HepG2 (cell line): Measurements from ENCODE around the gene KLF11. TPM values are rescaled to one million over a fixed set of nuclear protein-coding genes. Genes with fewer than 3 reads are reported as not detected.

Experiments used
- ATAC-seq: fragments of 200-7000 bp; cut with Tn5 transposase; 3 replicates; pipeline ENCODE4 v1.9.1; 2020; ENCODE audit warnings: mild to moderate bottlenecking, moderate library complexity
- BruUV-seq: library from RNA; stranded (reverse); fragments of 400-500 nt; replicated peaks from 2 replicates; lab custom pipeline; 2021; lab: Mats Ljungman, UMichigan
- CTCF ChIA-PET: fragments of 300-600 bp; formaldehyde crosslinking; extraction: SDS; loops from one replicate; lab custom pipeline; 2021; ENCODE audit warnings: low total read pairs, inconsistent platforms, low intra/inter-chr PET ratio; lab: Yijun Ruan, JAX
- POLR2A ChIA-PET: fragments of 350-600 bp; sonication (Branson Sonifier 250); formaldehyde crosslinking; loops from one replicate; lab custom pipeline; 2020; ENCODE audit warnings: antibody characterized with exemption, inconsistent platforms; lab: Yijun Ruan, JAX
- DNase-seq: peaks from one replicate; pipeline ENCODE4 v3.0.0-alpha.2; 2015; ENCODE audit warnings: low spot score
- FAIRE-seq: peaks from 3 replicates; lab custom pipeline; 2011; peaks lifted over from hg19 to GRCh38; lab: Jason Lieb, UNC
- H2AFZ ChIP-seq: one replicate; pipeline ENCODE4 v1.6.1; 2011; ENCODE audit warnings: low read length, inconsistent platforms
- H3K27ac ChIP-seq: fragments of 300-600 bp; 3 replicates; pipeline ENCODE4 v1.8.0; 2011; ENCODE audit warnings: mixed run types, mild to moderate bottlenecking, mixed read lengths, low read length, inconsistent platforms; ENCODE audit not compliant: insufficient read depth; ENCODE audit errors: extremely low read length
- H3K27me3 ChIP-seq, 2 experiments: fragments of 200-600 bp in 1 of 2; 2 replicates in 1 of 2; 3 replicates in 1 of 2; pipeline versions ENCODE4 v1.6.0 to v1.8.0; 2011; ENCODE audit warnings: low read length in 2 of 2, mild to moderate bottlenecking in 2 of 2, moderate library complexity in 2 of 2, inconsistent platforms in 1 of 2; ENCODE audit not compliant: insufficient read depth in 2 of 2, control insufficient read depth in 1 of 2
- H3K36me3 ChIP-seq, 2 experiments: fragments of 200-600 bp in 1 of 2; replicated peaks in 1 of 2; 2 replicates in 1 of 2; 3 replicates in 1 of 2; pipeline versions ENCODE4 v1.5.1 to v1.8.0; 2011; ENCODE audit warnings: low read length in 2 of 2, inconsistent platforms in 1 of 2; ENCODE audit not compliant: insufficient read depth in 2 of 2, control insufficient read depth in 1 of 2
- H3K4me1 ChIP-seq: 2 replicates; pipeline ENCODE4 v1.5.1; 2012; ENCODE audit warnings: low read length, inconsistent platforms; ENCODE audit not compliant: insufficient read depth
- H3K4me2 ChIP-seq: 2 replicates; pipeline ENCODE4 v1.6.0; 2011; ENCODE audit warnings: low read depth, low read length, inconsistent platforms
- H3K4me3 ChIP-seq, 3 experiments: fragments of 200-600 bp in 1 of 3; sonication (generic), shearing (Covaris generic) in 1 of 3; replicated peaks in 1 of 3; 2 replicates each; pipeline ENCODE4 v1.5.1; 2011 to 2016; ENCODE audit warnings: low read length in 3 of 3, inconsistent platforms in 2 of 3, low read depth in 2 of 3, mild to moderate bottlenecking in 2 of 3, control low read depth in 1 of 3, mixed read lengths in 1 of 3; ENCODE audit not compliant: insufficient read depth in 1 of 3
- H3K79me2 ChIP-seq: one replicate; pipeline ENCODE4 v1.6.1; 2011; ENCODE audit warnings: low read length, inconsistent platforms; ENCODE audit not compliant: insufficient read depth
- H3K9ac ChIP-seq: 2 replicates; pipeline ENCODE4 v1.6.0; 2011; ENCODE audit warnings: mild to moderate bottlenecking, low read depth, low read length, inconsistent platforms; ENCODE audit not compliant: insufficient read depth
- H3K9me3 ChIP-seq: 2 replicates; pipeline ENCODE4 v1.5.1; 2012; ENCODE audit warnings: mild to moderate bottlenecking, low read length
- H4K20me1 ChIP-seq: 2 replicates; pipeline ENCODE4 v1.6.0; 2011; ENCODE audit warnings: inconsistent platforms, mild to moderate bottlenecking, low read length, moderate library complexity; ENCODE audit not compliant: insufficient read depth
- CAMTA2 ChIP-seq: sonication (generic); formaldehyde crosslinking; IDR thresholded peaks from 2 replicates; pipeline ENCODE4 v1.4.0; 2020; ENCODE audit warnings: mild to moderate bottlenecking, missing genetic modification reagents, borderline replicate concordance
- ELF3 ChIP-seq: IDR thresholded peaks from 2 replicates; pipeline ENCODE4 v1.6.1; 2016; ENCODE audit warnings: missing genetic modification reagents, missing compliant biosample characterization
- FIP1L1 ChIP-seq: fragments of 200-400 bp; formaldehyde crosslinking; IDR thresholded peaks from 2 replicates; pipeline ENCODE4 v1.6.1; 2018; ENCODE audit warnings: low read depth, mild to moderate bottlenecking, low read length, moderate library complexity, borderline replicate concordance; ENCODE audit not compliant: insufficient read depth
- GATAD1 ChIP-seq: IDR thresholded peaks from 2 replicates; pipeline ENCODE4 v1.6.1; 2016; ENCODE audit warnings: missing genetic modification reagents, missing compliant biosample characterization
- HIC2 ChIP-seq: sonication (generic); formaldehyde crosslinking; IDR thresholded peaks from 2 replicates; pipeline ENCODE4 v1.9.0; 2022; ENCODE audit warnings: low read depth, missing genetic modification reagents
- MTF1 ChIP-seq: sonication (generic); formaldehyde crosslinking; IDR thresholded peaks from 2 replicates; pipeline ENCODE4 v1.5.0; 2020; ENCODE audit warnings: missing genetic modification reagents
- NAIF1 ChIP-seq: sonication (generic); formaldehyde crosslinking; IDR thresholded peaks from 2 replicates; pipeline ENCODE4 v1.5.0; 2020; ENCODE audit warnings: mild to moderate bottlenecking, missing genetic modification reagents, borderline replicate concordance
- NKX3-1 ChIP-seq: sonication (generic); formaldehyde crosslinking; IDR thresholded peaks from 2 replicates; pipeline ENCODE4 v1.5.0; 2020; ENCODE audit warnings: missing genetic modification reagents
- RAD21 ChIP-seq: fragments of 450-650 bp; formaldehyde crosslinking; IDR thresholded peaks from 2 replicates; pipeline ENCODE4 v1.5.0; 2020; ENCODE audit warnings: mild to moderate bottlenecking
- RNF2 ChIP-seq: fragments of 450-650 bp; conservative IDR thresholded peaks from 2 replicates; pipeline ENCODE4 v1.6.1; 2016; ENCODE audit warnings: low read depth
- SMARCE1 ChIP-seq: fragments of 450-650 bp; IDR thresholded peaks from 2 replicates; pipeline ENCODE4 v1.6.1; 2017; ENCODE audit warnings: borderline replicate concordance
- ZBTB21 ChIP-seq: sonication (generic); formaldehyde crosslinking; IDR thresholded peaks from 2 replicates; pipeline ENCODE4 v1.4.0; 2020; ENCODE audit warnings: missing genetic modification reagents
- ZHX2 ChIP-seq, 2 experiments: sonication (generic) in 1 of 2; formaldehyde crosslinking in 1 of 2; IDR thresholded peaks; 2 replicates each; pipeline versions ENCODE4 v1.6.1 to v1.9.0; 2014 to 2022; ENCODE audit warnings: antibody characterized with exemption in 1 of 2, borderline replicate concordance in 1 of 2, inconsistent platforms in 1 of 2, low read depth in 1 of 2, missing genetic modification reagents in 1 of 2
- ZNF263 ChIP-seq: sonication (generic); formaldehyde crosslinking; IDR thresholded peaks from 2 replicates; pipeline ENCODE4 v1.4.0; 2020; ENCODE audit warnings: missing genetic modification reagents
- ZNF777 ChIP-seq: sonication (generic); formaldehyde crosslinking; IDR thresholded peaks from 2 replicates; pipeline ENCODE4 v1.4.0; 2020; ENCODE audit warnings: missing genetic modification reagents
- WGBS: methylation state at CpG from one replicate; pipeline ENCODE4 v1.1.6; 2017; ENCODE audit warnings: low lambda C conversion rate; 5-methylcytosine and 5-hydroxymethylcytosine counted together
- in situ Hi-C: cut with HindIII; loops from 2 replicates; pipeline ENCODE4 v1.10.0; 2017; ENCODE audit warnings: low pct_unique_long_range_greater_than_20kb; ENCODE audit not compliant: extremely low pct_ligation_motif_present
- intact Hi-C: fragments of 100-400 bp; cut with micrococcal nuclease; formaldehyde crosslinking; loops from one replicate; pipeline ENCODE4 v1.10.0; 2022; ENCODE audit not compliant: unreplicated experiment
- polyA plus RNA-seq, 8 experiments: library from polyadenylated mRNA; depleted of rRNA in 3 of 8; stranded (reverse) in 7 of 8; unstranded in 1 of 8; fragments of >200 nt; fragmentation: Illumina TruSeq in 4 of 8; extraction: Trizol in 4 of 8; gene quantifications; 2 replicates each; pipeline versions ENCODE4 v1.2.1 to v1.2.3, GENCODE V29; 2011 to 2016; ENCODE audit warnings: low read depth in 4 of 8, missing spikeins in 1 of 8, mixed read lengths in 1 of 8; ENCODE audit not compliant: insufficient read depth in 1 of 8
- total RNA-seq, 5 experiments: library from RNA; depleted of rRNA; stranded (reverse); fragments of >200 nt; fragmentation: Illumina TruSeq; extraction: Trizol; gene quantifications; 2 replicates each; pipeline ENCODE4 v1.2.3, GENCODE V29; 2016; ENCODE audit warnings: low read depth in 1 of 5

The KLF11 gene
- total and polyA plus RNA-seq, 2 of the 13 experiments (the other 11 are each of a cell fraction or from before 2014, with no cell fraction given), result 2.5 to 11.8 TPM

GRCh38 chr2:10079266-10079869 lies 36.0 kb downstream of the KLF11 start (continued):
- TF ChIP-seq ZHX2 (IDR thresholded peaks at IDR 0.05; ENCODE audit: low read depth) (no peak), ZHX2 (CRISPR knock-in tag; IDR thresholded peaks at IDR 0.05; ENCODE audit: borderline replicate concordance) (0 out of 2 replicates have a peak, but pooled peaks have one; percentile 18), SMARCE1 (no peak), MTF1 (CRISPR knock-in tag) (no peak)
- TF ChIP-seq, all 625 proteins: peak for 20

- Histone ChIP-seq H3K4me2 (peak within 1 kb of the TSS; percentile 72), H3K36me3 (no peaks in the 10 kb centered on the region), H3K9ac (peak within 1 kb of the TSS; percentile 55; the same call in 1 of the 2 replicates), H2AFZ (no peak within 1 kb of the TSS), H3K79me2 (no peaks in the 10 kb centered on the region), H4K20me1 (no peaks in the 10 kb centered on the region), H3K4me1 (peaks cover 10% of the 10 kb centered on the region), H3K9me3 (no peaks in the 10 kb centered on the region), H3K4me3 (peak within 1 kb of the TSS; percentile 56 to 72 (median 59); a peak in 5 of 6 replicates), H3K27me3 (peaks cover 10 to 72% of the 10 kb centered on the region in 2 experiments; a peak in 4 of 5 replicates), H3K27ac (no peak within 1 kb of the TSS)
- no CpG with 5 or more reads among the region's 98 CpGs for WGBS
- ChIA-PET CTCF (interaction anchor here (1.4 kb wide), 1 partner anchor 17 kb away, joined by 3 read pairs; no protein-coding TSS in a partner anchor), POLR2A (no interaction called here)
- in situ Hi-C loops, result loop anchor here (5.0 kb wide), 1 partner anchor 37 kb away; no protein-coding TSS in a partner anchor
- no peak for DNase-seq
- no TSS peak for BruUV-seq
- intact Hi-C loops, result no loop called here
- ATAC-seq, result peak; percentile 55
- FAIRE-seq, result no peak
- peak; percentile 69 for TF ChIP-seq ZNF777 (CRISPR knock-in tag)
- TF ChIP-seq RNF2, result no peak
- TF ChIP-seq GATAD1 (CRISPR knock-in tag), result no peak
- TF ChIP-seq RAD21, result peak; percentile 53; the same call in 1 of the 2 replicates
- no peak for TF ChIP-seq HIC2 (CRISPR knock-in tag)
- no peak for TF ChIP-seq ZNF263 (CRISPR knock-in tag)
- TF ChIP-seq ELF3 (CRISPR knock-in tag), result no peak
- TF ChIP-seq FIP1L1, result no peak
- no peak for TF ChIP-seq NAIF1 (CRISPR knock-in tag)
- TF ChIP-seq CAMTA2 (CRISPR knock-in tag), result no peak
- TF ChIP-seq NKX3-1, result no peak
- TF ChIP-seq ZBTB21 (CRISPR knock-in tag), result no peak
Measured at GRCh38 chr2:10079870-10080535, 36.7 kb downstream of the KLF11 start, which contains the start of gene CYS1. CYS1 (minus strand) TSS chr2:10080411; CDS start chr2:10080223, 188 bp downstream.
